ENCODE measurements around the gene LTB4R2.
A peak's percentile ranks its signal among the peaks of the same experiment; 100 is the strongest.

The LTB4R2 gene

GRCh38 chr14:24331731-24332267, 21.9 kb downstream of the LTB4R2 start:
- Histone ChIP-seq H3K27ac (no peak overlapping the region), H3K4me3 (no peak overlapping the region)

GRCh38 chr14:24332268-24332993, 22.5 kb downstream of the LTB4R2 start:
- Histone ChIP-seq H3K4me3 (peak overlapping the region in 5 of 7 experiments; percentile 1 to 32 (median 9)), H3K27ac (peak overlapping the region in 1 of 21 experiments; percentile 29)

DNA sequence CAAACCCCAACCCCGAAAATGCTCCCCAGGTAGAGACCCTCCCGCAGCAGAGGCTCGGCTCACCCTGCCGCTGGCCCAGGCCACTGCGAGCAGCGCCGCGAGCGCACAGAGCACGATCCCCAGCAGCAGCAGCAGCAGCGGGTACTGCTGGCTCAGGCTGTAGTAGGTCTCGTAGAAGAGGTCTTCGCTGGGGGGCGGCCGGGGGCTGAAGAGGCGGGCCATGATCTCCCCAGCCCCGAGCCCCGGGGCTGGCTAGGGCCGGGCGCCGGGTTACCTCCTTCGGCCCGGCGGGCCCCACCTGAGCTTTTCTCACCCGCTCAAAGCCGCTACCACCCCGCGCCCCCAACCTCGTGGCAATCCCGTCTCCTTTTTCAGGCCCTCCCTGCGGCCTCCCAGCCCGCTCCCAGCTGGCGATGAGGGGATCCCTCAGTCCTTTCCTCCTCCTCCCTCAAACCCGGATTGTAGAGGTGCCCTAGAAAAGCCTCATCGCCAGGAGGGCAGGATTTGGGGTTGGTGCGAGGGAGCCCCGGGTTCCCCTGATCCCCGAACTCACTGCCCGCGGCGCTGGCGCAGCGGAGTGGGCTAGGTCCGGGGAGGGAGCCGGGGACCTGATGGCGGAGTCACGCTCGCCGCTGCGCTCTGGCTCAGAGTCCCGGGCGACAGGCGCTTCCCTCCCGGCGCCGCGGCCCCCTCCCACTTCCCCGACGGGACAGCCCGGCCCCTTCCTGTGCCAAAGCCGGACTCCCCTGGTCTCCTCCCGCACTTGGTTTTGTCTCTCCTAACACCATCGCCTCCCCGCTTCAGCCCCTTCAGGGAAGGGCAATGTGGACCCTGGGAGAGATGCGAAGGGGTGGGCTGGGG, 24.7 kb downstream of the LTB4R2 start, which contains the start of gene ADCY4:
Gene ADCY4, minus strand, starts transcription at position 641 of the 861 bp plus-strand sequence. Its CDS starts 419 bp downstream, at position 222.
- peak within 1 kb of the TSS; percentile 20 to 87 (median 70) for H3K27ac ChIP-seq
- peak within 1 kb of the TSS; percentile 24 to 43 (median 39) for H3K4me3 ChIP-seq

DNA sequence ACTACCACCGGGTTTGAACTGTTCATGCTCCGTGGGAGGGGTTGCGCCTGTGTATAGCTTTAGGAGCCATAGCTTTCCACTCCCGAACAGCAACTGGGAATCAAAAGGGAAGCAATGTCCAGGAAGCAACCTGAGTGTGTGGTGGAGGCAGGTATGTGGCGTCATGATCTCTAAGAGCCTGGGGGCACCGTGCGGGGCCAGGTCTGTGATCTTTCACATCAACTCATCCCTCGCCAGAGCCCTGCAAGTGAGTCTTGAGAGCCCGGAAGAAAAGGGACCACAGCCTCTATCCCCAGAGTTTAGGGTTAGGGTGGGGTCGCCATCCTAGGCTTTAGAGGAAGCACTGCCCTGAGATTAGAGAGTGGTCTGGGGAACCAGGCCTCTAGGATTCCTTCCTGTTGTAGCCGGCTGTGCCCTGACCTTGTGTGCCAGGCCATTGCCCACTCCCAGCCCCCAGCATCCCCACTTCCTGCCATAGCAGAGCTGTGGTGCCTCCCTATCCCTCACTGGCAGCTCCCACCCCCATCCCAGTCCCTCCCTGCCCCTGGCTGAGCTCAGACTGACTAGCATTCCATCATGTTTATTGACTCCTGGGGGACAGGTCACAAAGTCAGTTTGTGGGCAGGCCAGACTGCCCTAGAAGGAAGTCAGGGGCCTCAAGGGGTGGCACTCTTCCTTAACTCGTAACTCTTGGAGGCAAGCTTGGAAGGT, 25.7 kb downstream of the LTB4R2 start:
- H3K27ac ChIP-seq, result peak overlapping the region in 17 of 21 experiments; percentile 30 to 87 (median 71)
- H3K4me3 ChIP-seq, result peak overlapping the region in 4 of 7 experiments; percentile 33 to 43 (median 38)

GRCh38 chr14:24337144-24337823, 27.3 kb downstream of the LTB4R2 start:
- Histone ChIP-seq H3K4me3 (no peak overlapping the region), H3K27ac (no peak overlapping the region)

GRCh38 chr14:24337824-24338175, 27.9 kb downstream of the LTB4R2 start:
- H3K4me3 ChIP-seq, result no peak overlapping the region
- H3K27ac ChIP-seq, result no peak overlapping the region

DNA sequence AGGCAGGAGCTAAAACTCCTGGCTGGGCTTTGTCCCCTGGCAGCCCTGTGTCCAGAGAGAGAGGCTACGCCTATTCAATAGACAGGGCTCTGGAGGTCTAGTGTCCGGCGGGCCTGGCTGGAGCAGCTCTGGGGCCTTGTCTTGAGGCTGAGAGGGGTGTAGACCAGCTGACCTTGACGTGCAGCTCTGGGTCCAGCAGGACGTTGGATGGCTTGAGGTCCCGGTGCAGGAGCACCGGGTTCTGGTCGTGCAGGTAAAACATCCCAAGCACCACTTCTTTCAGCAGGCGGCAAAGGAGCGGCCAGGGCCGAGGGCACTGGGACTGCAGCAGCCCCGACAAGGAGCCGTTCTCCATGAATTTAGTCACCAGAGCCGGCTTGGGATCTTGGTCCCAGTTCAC, 28.9 kb downstream of the LTB4R2 start:
- Histone ChIP-seq H3K27ac (peak overlapping the region in 12 of 21 experiments; percentile 48 to 90 (median 81)), H3K4me3 (peak overlapping the region; percentile 39 to 70 (median 53))

DNA sequence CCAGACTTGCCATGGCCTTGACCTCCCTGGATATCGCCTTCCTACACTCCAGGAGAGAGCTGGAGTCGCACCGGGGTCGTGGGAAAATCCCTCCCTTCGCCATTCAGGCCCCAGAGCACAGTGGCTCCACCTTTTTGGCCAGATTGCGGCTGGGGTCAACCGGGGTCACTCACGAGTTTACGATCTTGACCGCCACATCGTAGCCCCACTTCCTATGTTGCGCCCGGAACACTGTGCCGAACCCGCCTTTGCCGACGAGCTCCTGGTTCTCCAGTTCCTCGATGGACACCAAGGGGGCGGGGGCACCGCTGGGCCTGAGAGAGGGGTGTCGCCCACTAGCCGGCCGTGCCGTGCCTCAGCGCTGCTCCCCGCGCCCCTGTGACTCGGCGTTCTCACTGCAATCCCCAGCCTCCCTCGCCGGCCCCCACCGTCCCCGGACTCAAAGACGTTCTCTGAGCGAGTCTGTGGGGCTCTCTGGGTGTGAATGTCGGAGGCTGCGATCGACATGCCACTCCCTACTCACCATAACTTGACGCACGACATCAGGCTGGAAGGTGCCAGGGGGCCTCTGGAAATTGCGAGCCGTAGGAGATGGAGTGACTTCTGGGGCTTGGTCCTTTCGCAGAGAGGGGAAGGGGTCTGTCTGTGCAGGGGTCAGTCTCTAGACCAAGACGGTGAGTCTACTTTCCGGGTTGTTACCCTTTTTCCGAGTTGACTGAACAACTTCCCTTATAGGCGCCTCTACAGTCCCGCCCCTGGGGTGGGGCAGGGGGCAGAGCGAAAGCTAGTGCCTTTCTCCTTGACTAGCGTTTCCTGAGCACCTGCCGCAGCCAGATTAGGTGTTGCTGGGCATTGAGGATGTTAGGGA, 29.6 kb downstream of the LTB4R2 start, which contains the start of gene RIPK3:
Gene RIPK3, minus strand, starts transcription at position 708 of the 868 bp plus-strand sequence. Its CDS starts 165 bp downstream, at position 543.
- Histone ChIP-seq H3K4me3 (peak within 1 kb of the TSS; percentile 39 to 70 (median 53)), H3K27ac (peak within 1 kb of the TSS in 20 of 21 experiments; percentile 26 to 90 (median 80))

- H3K27ac ChIP-seq, result no peak overlapping the region
- no peak overlapping the region for H3K4me3 ChIP-seq
These were observed 30.7 kb downstream of the LTB4R2 start for GRCh38 chr14:24340606-24341005.

GRCh38 chr14:24342889-24343288, 32.9 kb downstream of the LTB4R2 start:
- Histone ChIP-seq H3K4me3 (no peak overlapping the region), H3K27ac (no peak overlapping the region)

- no peak overlapping the region for H3K27ac ChIP-seq
- no peak overlapping the region for H3K4me3 ChIP-seq
These were observed 34.1 kb downstream of the LTB4R2 start for GRCh38 chr14:24343795-24344660.

DNA sequence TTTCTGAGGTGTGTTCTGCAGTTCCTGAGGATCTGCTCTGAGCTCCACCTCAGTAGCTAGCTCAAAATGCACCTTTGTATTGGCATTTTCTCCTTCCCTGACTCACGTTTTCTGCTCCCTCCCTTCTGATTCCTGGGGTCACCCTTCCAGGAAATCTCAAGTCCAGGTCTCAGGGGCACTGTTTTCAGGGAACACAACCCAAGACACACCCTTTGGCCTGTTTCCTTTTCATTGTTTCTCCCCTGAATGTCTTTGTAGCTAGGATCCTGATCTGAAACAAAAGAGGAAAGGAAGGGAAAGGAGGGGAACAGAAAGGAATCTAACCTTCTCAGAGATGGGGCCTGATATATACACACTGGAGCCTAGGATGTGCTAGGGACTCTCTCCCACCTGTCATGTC, 37.2 kb downstream of the LTB4R2 start:
- H3K27ac ChIP-seq, result peak overlapping the region in 1 of 21 experiments; percentile 18

GRCh38 chr14:24348186-24348585, 38.2 kb downstream of the LTB4R2 start:
- Histone ChIP-seq H3K4me3 (no peak overlapping the region), H3K27ac (no peak overlapping the region)

More for the DNA sequence above, 37.2 kb downstream of the LTB4R2 start:
- no peak overlapping the region for H3K4me3 ChIP-seq

- no peak overlapping the region for H3K4me3 ChIP-seq
These were observed 39.8 kb downstream of the LTB4R2 start for GRCh38 chr14:24349742-24350141.

GRCh38 chr14:24351517-24351916, 41.6 kb downstream of the LTB4R2 start:
- H3K4me3 ChIP-seq, result no peak overlapping the region

More at GRCh38 chr14:24349742-24350141, 39.8 kb downstream of the LTB4R2 start:
- no peak overlapping the region for H3K27ac ChIP-seq

GRCh38 chr14:24353559-24354481, 43.9 kb downstream of the LTB4R2 start:
- Histone ChIP-seq H3K27ac (peak overlapping the region in 15 of 21 experiments; percentile 7 to 64 (median 42)), H3K4me3 (no peak overlapping the region)

More at GRCh38 chr14:24351517-24351916, 41.6 kb downstream of the LTB4R2 start:
- H3K27ac ChIP-seq, result no peak overlapping the region

All from skin epidermis (tissue), 12 donors.